Natural killer cell (primary cell): ENCODE results near the gene NUCKS1. TPM values are rescaled to one million over a fixed set of nuclear protein-coding genes. Genes with fewer than 3 reads are reported as not detected.

Experiments
- ATAC-seq, 3 donors: fragments of 150-1000 bp in 2 of 3; fragments of 200-7000 bp in 1 of 3; cut with Tn5 transposase; 1 replicate in 1 of 3; 2 replicates in 2 of 3; pipeline ENCODE4 v1.10.0; 2021; ENCODE audit warnings: mild to moderate bottlenecking in 2 of 3, moderate library complexity in 2 of 3
- DNase-seq, 2 donors: peaks; one replicate each; pipeline versions ENCODE4 v3.0.0 to v3.0.0-alpha.2; 2013 to 2021; ENCODE audit warnings: mixed read lengths in 1 of 2
- H3K27ac ChIP-seq: one replicate; pipeline ENCODE4 v1.5.1; 2013; ENCODE audit warnings: mild to moderate bottlenecking, low read length
- H3K27me3 ChIP-seq: one replicate; pipeline ENCODE4 v1.6.1; 2013; ENCODE audit warnings: low read length; ENCODE audit not compliant: control insufficient read depth, insufficient read depth
- H3K36me3 ChIP-seq: one replicate; pipeline ENCODE4 v1.6.1; 2013; ENCODE audit warnings: low read length; ENCODE audit not compliant: control insufficient read depth, insufficient read depth
- H3K4me1 ChIP-seq: one replicate; pipeline ENCODE4 v1.6.1; 2013; ENCODE audit warnings: low read length; ENCODE audit not compliant: control insufficient read depth, insufficient read depth
- H3K4me3 ChIP-seq: one replicate; pipeline ENCODE4 v1.5.1; 2013; ENCODE audit warnings: low read length
- H3K9me3 ChIP-seq: one replicate; pipeline ENCODE4 v1.6.1; 2013; ENCODE audit warnings: low read length; ENCODE audit not compliant: control insufficient read depth, insufficient read depth
- H3K27ac Mint-ChIP-seq, 2 donors: one replicate each; pipeline ENCODE4 v1.8.0; 2022; ENCODE audit warnings: mild to moderate bottlenecking in 2 of 2, mixed read lengths in 2 of 2, moderate library complexity in 1 of 2
- H3K27me3 Mint-ChIP-seq, 2 donors: one replicate each; pipeline ENCODE4 v1.8.0; 2022; ENCODE audit warnings: low read depth in 2 of 2, mixed read lengths in 2 of 2
- H3K36me3 Mint-ChIP-seq: one replicate; pipeline ENCODE4 v1.8.0; 2022; ENCODE audit warnings: mixed read lengths
- H3K4me1 Mint-ChIP-seq, 2 donors: one replicate each; pipeline ENCODE4 v1.8.0; 2022; ENCODE audit warnings: mixed read lengths in 2 of 2
- H3K4me3 Mint-ChIP-seq: one replicate; pipeline ENCODE4 v1.8.0; 2022; ENCODE audit warnings: mild to moderate bottlenecking, moderate library complexity, mixed read lengths
- H3K9me3 Mint-ChIP-seq, 2 donors: one replicate each; pipeline ENCODE4 v1.8.0; 2022; ENCODE audit warnings: mixed read lengths in 2 of 2
- CTCF ChIP-seq: fragments of 200-600 bp; IDR thresholded peaks from one replicate; pipeline ENCODE4 v1.8.0; 2022; ENCODE audit warnings: antibody characterized with exemption
- WGBS: methylation state at CpG from one replicate; pipeline ENCODE4 v1.1.7; 2013; ENCODE audit warnings: missing lambda C conversion rate; ENCODE audit not compliant: insufficient coverage; 5-methylcytosine and 5-hydroxymethylcytosine counted together
- intact Hi-C: fragments of 100-400 bp; cut with micrococcal nuclease; formaldehyde crosslinking; loops from one replicate; pipeline ENCODE4 v1.14.2; 2022
- total RNA-seq, 4 donors: library from RNA; stranded (reverse); fragments of 120-200 nt in 1 of 4; gene quantifications; one replicate each; pipeline versions ENCODE4 v1.2.3 to v1.2.4, GENCODE V29; 2013 to 2022

The NUCKS1 gene
- total RNA-seq, 3 donors from 2014 or later (not counting 1 experiment from before 2014, with no cell fraction given) = 89.2 to 113 (median 103) TPM

- no peak for DNase-seq
- no peaks in the 10 kb centered on the region for H3K4me1 ChIP-seq
- Mint-ChIP-seq H3K4me3 (no peak overlapping the region), H3K27me3 (no peaks in the 10 kb centered on the region), H3K9me3 (no peaks in the 10 kb centered on the region), H3K4me1 (no peaks in the 10 kb centered on the region), H3K27ac (peak overlapping the region in 1 of 2 donors; percentile 17), H3K36me3 (peaks cover 39% of the 10 kb centered on the region)
- no peak overlapping the region for H3K4me3 ChIP-seq
- H3K36me3 ChIP-seq = peaks cover 44% of the 10 kb centered on the region
- TF ChIP-seq CTCF = no peak
- intact Hi-C loops = no loop called here
- WGBS = 75% methylated on average over 5 of the region's 5 CpGs
- no peak overlapping the region for H3K27ac ChIP-seq
- ATAC-seq = no peak
- H3K27me3 ChIP-seq = no peaks in the 10 kb centered on the region
- no peaks in the 10 kb centered on the region for H3K9me3 ChIP-seq
Observed at GRCh38 chr1:205794011-205794730, 44.2 kb upstream of the NUCKS1 start.

- Histone ChIP-seq H3K27ac (no peak overlapping the region), H3K4me1 (no peaks in the 10 kb centered on the region), H3K27me3 (no peaks in the 10 kb centered on the region), H3K4me3 (no peak overlapping the region), H3K36me3 (peaks cover 34% of the 10 kb centered on the region), H3K9me3 (no peaks in the 10 kb centered on the region)
- no peaks in the 10 kb centered on the region for H3K4me1 Mint-ChIP-seq
- H3K27me3 Mint-ChIP-seq = no peaks in the 10 kb centered on the region
- no peak overlapping the region for H3K4me3 Mint-ChIP-seq
- H3K36me3 Mint-ChIP-seq = peaks cover 39% of the 10 kb centered on the region
- ATAC-seq = no peak
- no peak for TF ChIP-seq CTCF
- no peak for DNase-seq
- H3K27ac Mint-ChIP-seq = no peak overlapping the region
- WGBS = 93% methylated on average over 6 of the region's 6 CpGs
- intact Hi-C loops = no loop called here
- no peaks in the 10 kb centered on the region for H3K9me3 Mint-ChIP-seq
Observed at GRCh38 chr1:205792961-205793673, 43.1 kb upstream of the NUCKS1 start.

- no peak overlapping the region for H3K27ac Mint-ChIP-seq
- intact Hi-C loops = no loop called here
- H3K27me3 ChIP-seq = no peaks in the 10 kb centered on the region
- no peak overlapping the region for H3K4me3 Mint-ChIP-seq
- H3K27ac ChIP-seq = no peak overlapping the region
- peaks cover 31% of the 10 kb centered on the region for H3K36me3 ChIP-seq
- H3K36me3 Mint-ChIP-seq = peaks cover 39% of the 10 kb centered on the region
- no peak for TF ChIP-seq CTCF
- H3K4me1 ChIP-seq = no peaks in the 10 kb centered on the region
- no peak overlapping the region for H3K4me3 ChIP-seq
- H3K4me1 Mint-ChIP-seq = no peaks in the 10 kb centered on the region
- no peaks in the 10 kb centered on the region for H3K9me3 ChIP-seq
- DNase-seq (no peak), ATAC-seq (no peak)
- no peaks in the 10 kb centered on the region for H3K27me3 Mint-ChIP-seq
- WGBS = 87% methylated on average over 8 of the region's 8 CpGs
- H3K9me3 Mint-ChIP-seq = no peaks in the 10 kb centered on the region
Observed at GRCh38 chr1:205792481-205792881, 42.5 kb upstream of the NUCKS1 start.
